AG04450 (cell line): Measurements from ENCODE around the gene NRG3. TPM values are rescaled to one million over a fixed set of nuclear protein-coding genes. Genes with fewer than 3 reads are reported as not detected.

Experiments used
- CTCF ChIA-PET: fragments of 300-600, 350-600 bp; formaldehyde crosslinking; extraction: SDS; loops from one replicate; lab custom pipeline; 2022; ENCODE audit warnings: antibody characterized with exemption, inconsistent platforms; lab: Charles Lee
- POLR2A ChIA-PET: fragments of 350-600 bp; formaldehyde crosslinking; extraction: SDS; loops from one replicate; lab custom pipeline; 2021; ENCODE audit warnings: antibody characterized with exemption, inconsistent platforms; lab: Yijun Ruan, JAX
- DNase-seq: peaks from one replicate; pipeline ENCODE4 v3.0.0-alpha.2; 2011; ENCODE audit warnings: low read depth, low spot score
- H3K27ac ChIP-seq: one replicate; pipeline ENCODE4 v1.5.1; 2012; ENCODE audit warnings: low read depth, low read length, control low read depth
- H3K27me3 ChIP-seq: one replicate; pipeline ENCODE4 v1.6.0; 2012; ENCODE audit warnings: low read length; ENCODE audit not compliant: control insufficient read depth, insufficient read depth
- H3K4me3 ChIP-seq: 2 replicates; pipeline ENCODE4 v1.5.1; 2011; ENCODE audit warnings: mild to moderate bottlenecking, low read depth, low read length, control low read depth
- H3K9me3 ChIP-seq: 2 replicates; pipeline ENCODE4 v1.5.1; 2012; ENCODE audit warnings: low read length; ENCODE audit not compliant: control insufficient read depth, insufficient read depth
- CTCF ChIP-seq: IDR thresholded peaks from 2 replicates; pipeline ENCODE4 v1.5.1; 2011; ENCODE audit warnings: low read depth, low read length, control low read depth, inconsistent platforms
- polyA plus RNA-seq: library from polyadenylated mRNA; depleted of rRNA; stranded (reverse); fragments of >200 nt; gene quantifications from 2 replicates; pipeline ENCODE4 v1.2.3, GENCODE V29; 2011

Gene NRG3
- polyA plus RNA-seq, 1 experiment, result not detected

GRCh38 chr10:82722273-82722672 lies 847.3 kb downstream of the NRG3 start:
- Histone ChIP-seq H3K4me3 (no peak overlapping the region), H3K9me3 (peaks cover 7% of the 10 kb centered on the region), H3K27ac (no peak overlapping the region), H3K27me3 (no peaks in the 10 kb centered on the region)
- DNase-seq, result no peak
- TF ChIP-seq CTCF, result no peak
- ChIA-PET CTCF (no interaction called here), POLR2A (no interaction called here)

- peaks cover 4% of the 10 kb centered on the region for H3K9me3 ChIP-seq
- no peak for DNase-seq
- H3K4me3 ChIP-seq, result no peak overlapping the region
- ChIA-PET POLR2A (no interaction called here), CTCF (no interaction called here)
- H3K27me3 ChIP-seq, result no peaks in the 10 kb centered on the region
- no peak for TF ChIP-seq CTCF
- H3K27ac ChIP-seq, result no peak overlapping the region
Observed at GRCh38 chr10:82736305-82736704, 861.3 kb downstream of the NRG3 start.

- no peak for TF ChIP-seq CTCF
- Histone ChIP-seq H3K27ac (no peak overlapping the region), H3K4me3 (no peak overlapping the region), H3K27me3 (no peaks in the 10 kb centered on the region), H3K9me3 (peaks cover 6% of the 10 kb centered on the region)
- ChIA-PET POLR2A (no interaction called here), CTCF (no interaction called here)
- no peak for DNase-seq
Observed at GRCh38 chr10:82737549-82737948, 862.6 kb downstream of the NRG3 start.

GRCh38 chr10:82738592-82738991 lies 863.6 kb downstream of the NRG3 start:
- no peak for TF ChIP-seq CTCF
- CTCF ChIA-PET, result no interaction called here
- peaks cover 14% of the 10 kb centered on the region for H3K9me3 ChIP-seq
- no peak overlapping the region for H3K4me3 ChIP-seq
- H3K27me3 ChIP-seq, result no peaks in the 10 kb centered on the region
- H3K27ac ChIP-seq, result no peak overlapping the region
- DNase-seq, result no peak
- POLR2A ChIA-PET, result no interaction called here

- POLR2A ChIA-PET, result no interaction called here
- DNase-seq, result no peak
- CTCF ChIA-PET, result no interaction called here
Observed at GRCh38 chr10:82742478-82742877, 867.5 kb downstream of the NRG3 start.

More at GRCh38 chr10:82742478-82742877, 867.5 kb downstream of the NRG3 start:
- Histone ChIP-seq H3K27ac (no peak overlapping the region), H3K9me3 (peaks cover 21% of the 10 kb centered on the region), H3K4me3 (no peak overlapping the region), H3K27me3 (no peaks in the 10 kb centered on the region)
- no peak for TF ChIP-seq CTCF
